HG03342 (cell line): Measurements from ENCODE around the gene SPATA2L.
"Not testable (repeated sequence)": the region's sequence is repeated elsewhere in the genome, so short reads cannot be mapped to it uniquely, and the experiment has no call there.

Experiments
- ATAC-seq: cut with Tn5 transposase; IDR thresholded peaks from one replicate; pipeline ENCODE4 v1.9.1; 2021; ENCODE audit warnings: mild to moderate bottlenecking, moderate library complexity; ENCODE audit not compliant: unreplicated experiment

SPATA2L gene

DNA sequence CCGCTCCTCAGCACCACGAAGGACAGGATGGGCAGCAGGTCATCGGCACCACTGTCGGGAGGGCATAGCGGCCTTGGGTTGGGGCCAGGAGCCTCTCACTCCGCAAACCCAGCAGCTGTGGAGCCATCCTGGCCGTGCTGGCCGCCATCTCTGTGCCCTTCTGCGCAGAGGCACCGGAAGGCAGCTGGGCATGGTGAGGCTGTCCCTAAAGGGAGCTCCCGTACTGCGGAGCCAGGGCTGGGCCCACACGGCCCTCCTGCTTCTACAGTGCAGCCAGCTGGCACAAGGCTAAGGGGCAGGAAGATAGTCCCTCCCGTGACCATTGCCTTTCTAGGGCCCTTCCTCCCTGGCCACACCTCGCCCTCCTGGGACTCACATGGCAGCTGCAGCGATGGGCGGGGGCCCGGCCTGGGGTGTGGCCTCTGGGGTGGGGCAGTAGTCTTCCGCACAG is 7.0 kb upstream of the SPATA2L start:
- no peak for ATAC-seq

GRCh38 chr16:89707695-89708094 is 6.2 kb upstream of the SPATA2L start:
- no peak for ATAC-seq

DNA sequence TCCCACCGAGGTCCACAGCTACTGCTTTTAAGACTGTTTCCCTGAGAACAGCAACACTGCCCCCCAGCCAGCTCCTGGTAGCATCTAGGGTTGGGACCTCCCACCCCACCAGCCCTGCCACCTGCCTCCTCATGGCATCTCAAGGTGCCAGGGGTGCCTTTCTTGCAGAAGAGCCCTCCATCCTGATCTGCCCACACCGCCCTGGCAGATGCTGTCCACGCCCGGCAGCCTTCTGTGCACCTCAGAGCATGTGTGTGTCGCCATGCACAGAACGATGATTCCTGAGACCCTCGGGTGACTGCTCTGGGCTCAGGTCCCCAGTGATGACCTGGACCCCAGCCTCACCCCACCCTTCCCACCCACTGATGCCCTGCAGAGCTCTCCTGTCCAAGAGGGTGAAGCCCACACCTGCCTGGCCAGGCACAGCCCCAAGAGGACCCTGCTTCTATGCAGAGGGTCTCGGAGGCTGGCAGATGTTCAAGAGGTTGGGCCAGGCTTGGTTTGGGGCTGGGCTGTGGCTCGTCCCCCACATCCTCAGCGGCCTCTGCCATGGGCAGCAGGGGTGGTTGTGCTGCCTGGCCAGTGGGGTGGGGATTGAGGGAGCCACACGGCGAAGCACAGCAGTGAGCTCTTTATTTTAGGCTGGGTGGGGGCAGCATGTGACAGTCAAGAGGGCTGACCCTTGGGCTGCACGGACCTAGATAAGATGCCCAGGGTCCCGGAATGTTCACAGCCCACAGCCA is 5.2 kb upstream of the SPATA2L start:
- no peak for ATAC-seq

GRCh38 chr16:89705006-89705405 is 3.5 kb upstream of the SPATA2L start:
- ATAC-seq: no peak

- no peak for ATAC-seq
Observed at GRCh38 chr16:89704281-89704680, 2.8 kb upstream of the SPATA2L start.

DNA sequence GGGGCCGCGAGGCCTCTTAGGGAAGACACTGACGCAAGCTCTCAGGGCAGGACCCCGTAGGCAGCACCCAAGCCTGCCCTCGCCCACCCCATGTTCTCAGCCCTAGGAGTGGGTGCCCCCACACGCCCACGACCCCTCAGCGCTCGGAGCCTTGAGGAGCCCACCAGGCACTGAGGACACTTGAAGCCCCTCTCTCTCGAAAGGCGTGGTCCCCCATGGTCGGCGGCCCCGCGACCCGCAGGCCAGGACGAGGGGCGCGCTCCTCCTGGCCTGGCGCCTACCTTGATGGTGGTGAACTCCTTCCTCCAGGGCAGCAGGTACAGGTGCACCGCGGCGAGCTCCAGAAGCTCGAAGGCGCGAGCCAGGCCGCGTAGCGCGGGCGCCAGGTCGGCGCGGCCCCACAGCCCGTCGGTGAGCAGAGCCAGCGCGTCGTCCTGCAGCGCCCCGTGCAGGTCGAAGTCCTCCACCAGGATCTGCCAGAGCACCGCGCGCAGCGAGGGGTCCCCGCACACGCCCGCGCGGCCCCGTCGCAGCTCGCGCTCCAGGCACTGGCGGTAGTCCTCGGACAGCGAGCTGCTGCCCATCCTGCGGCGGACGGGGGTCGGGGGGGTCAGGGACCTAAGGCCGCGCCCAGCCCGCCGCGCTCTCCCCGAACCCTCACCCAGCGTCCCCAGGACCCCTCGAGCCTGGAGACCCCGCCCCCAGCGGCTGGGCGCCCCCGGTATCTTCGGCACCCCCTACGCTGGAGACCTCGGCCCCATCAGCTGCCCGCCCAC is 668 bp downstream of the SPATA2L start:
- no peak for ATAC-seq

DNA sequence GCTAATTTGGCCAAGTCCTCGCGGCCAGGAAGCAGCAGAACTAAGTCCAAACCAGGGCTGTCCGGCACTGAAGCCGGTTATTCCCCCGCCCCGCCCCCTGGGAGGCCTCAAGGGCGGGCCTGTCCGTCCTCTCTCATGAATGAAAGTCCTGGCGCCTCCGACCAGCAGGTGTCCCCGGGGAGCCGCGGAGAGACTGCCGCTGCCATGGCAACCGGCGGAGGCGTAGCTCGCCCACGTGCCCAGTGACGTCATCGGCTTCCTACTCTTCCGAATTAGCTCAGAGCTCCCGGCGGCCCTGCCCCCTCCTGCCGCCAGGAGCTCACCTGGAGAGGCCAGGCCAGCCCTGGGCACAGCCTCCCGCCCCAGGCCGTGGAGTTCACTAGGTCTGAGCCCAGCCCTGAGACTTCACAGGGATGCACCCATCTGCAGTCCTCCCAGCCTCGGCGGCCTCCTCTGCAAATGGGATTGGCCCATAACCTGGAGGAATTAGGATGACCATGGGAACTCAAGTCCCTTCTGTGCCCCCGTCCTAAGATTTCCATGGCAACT is 1.3 kb downstream of the SPATA2L start:
- ATAC-seq: peak; percentile 44

GRCh38 chr16:89699629-89700099 is 1.8 kb downstream of the SPATA2L start:
- not testable (repeated sequence) for ATAC-seq

GRCh38 chr16:89698717-89699116 is 2.8 kb downstream of the SPATA2L start:
- ATAC-seq: not testable (repeated sequence)

GRCh38 chr16:89697616-89698331 is 3.7 kb downstream of the SPATA2L start:
- no peak for ATAC-seq

GRCh38 chr16:89697161-89697615 is 4.3 kb downstream of the SPATA2L start:
- ATAC-seq: no peak

DNA sequence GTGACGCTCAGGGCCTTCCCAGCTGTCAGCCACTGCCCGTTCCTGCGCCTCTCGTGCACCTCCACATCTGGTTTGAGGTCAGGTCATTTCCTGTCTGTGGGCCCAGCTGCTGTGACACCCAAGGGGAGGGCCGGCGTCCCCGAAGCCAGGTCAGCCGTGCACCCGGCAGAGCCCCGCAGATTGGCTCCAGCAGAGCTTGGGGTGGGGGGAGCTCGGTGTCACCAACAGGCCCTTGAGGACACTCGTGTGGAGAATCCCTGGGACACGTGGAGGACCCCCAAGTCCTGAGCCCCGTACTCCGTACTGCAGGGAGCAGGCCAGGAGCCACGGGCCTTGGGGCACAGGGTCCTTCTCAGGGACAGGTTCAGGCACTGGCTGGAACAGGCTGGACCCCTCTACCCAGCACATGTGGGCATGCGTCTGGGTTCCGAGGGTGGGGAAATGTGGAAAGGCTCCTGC is 4.8 kb downstream of the SPATA2L start:
- no peak for ATAC-seq

DNA sequence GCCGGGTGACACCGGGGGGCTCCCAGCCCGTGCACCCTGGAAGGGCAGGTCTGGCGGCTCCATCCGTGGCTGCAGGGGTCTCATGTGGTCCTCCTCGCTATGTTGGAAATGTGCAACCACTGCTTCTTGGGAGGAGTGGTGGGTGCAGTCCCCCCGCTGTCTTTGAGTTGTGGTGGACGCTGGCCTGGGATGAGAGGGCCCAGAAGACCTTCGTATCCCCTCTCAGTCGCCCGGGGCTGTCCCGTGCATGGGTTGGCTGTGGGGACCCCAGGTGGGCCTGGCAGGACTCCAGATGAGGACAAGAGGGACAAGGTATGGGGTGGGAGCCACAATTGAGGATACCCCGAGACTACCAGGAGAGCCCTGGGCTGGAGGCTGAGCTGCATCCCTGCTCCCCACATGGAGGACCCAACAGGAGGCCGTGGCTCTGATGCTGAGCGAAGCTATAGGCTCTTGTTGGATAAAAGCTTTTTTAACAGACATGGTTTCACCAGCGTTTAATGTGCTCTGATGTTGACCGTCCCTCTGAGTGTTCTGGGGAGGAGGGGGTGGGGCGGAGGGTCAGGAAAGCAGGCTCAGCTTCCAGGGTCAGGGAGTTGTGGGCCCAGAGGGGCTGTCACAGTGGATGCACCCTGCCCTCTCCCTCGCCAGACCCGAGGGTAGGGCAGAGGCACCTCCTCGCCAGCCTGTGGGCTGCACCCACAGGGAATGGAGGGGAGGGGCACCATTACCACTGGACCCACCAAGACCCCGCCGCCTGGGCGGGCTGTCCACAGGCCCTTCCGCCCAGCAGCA is 5.4 kb downstream of the SPATA2L start:
- no peak for ATAC-seq

DNA sequence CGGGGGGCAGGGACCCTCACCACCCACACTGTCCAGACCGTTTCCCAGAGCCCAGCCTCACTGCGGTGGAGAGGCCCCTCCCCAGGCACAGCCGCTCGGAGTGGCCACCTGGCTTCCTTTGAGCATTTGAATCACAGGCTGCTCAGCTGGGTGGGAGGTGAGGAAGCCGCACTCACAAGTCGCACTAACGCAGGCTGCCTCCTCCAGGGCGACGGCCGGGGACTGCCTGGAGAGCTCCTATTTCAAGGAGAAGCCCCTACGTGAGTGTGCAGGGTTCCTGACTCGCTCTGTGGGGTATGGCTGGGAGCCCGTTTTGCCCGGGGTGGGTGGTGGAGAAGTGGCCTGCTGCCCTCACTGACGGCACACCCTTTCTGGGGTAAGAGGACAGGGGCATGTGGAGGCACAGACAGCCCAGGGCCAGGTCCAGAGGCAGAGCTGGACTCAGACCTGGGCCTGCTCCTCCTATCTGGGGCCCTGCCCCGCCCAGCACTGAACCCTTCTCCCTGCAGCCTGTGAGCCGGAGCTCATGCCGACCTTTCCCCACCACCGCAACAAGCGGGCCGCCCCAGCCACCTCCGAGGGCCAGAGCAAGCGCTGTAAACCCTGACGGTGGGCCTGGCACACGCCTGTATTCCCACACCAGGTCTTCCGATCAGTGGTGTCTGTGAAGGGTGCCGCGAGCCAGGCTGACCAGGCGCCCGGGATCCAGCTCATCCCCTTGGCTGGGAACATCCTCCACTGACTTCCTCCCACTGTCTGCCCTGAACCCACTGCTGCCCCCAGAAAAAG is 6.2 kb downstream of the SPATA2L start:
- ATAC-seq: no peak

DNA sequence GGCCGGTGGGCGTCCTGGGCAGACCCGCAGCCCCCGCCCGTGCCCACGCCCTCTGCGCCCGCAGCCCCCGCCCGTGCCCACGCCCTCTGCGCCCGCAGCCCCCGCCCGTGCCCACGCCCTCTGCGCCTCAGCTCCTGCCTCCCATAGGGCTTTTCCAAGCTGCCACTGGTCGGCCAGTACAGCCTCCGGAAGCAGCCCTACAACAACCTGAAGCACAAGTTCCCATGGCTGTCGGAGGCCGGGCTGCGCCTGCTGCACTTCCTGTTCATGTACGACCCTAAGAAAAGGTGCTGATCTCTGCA is 6.8 kb downstream of the SPATA2L start:
- ATAC-seq: not testable (repeated sequence)

DNA sequence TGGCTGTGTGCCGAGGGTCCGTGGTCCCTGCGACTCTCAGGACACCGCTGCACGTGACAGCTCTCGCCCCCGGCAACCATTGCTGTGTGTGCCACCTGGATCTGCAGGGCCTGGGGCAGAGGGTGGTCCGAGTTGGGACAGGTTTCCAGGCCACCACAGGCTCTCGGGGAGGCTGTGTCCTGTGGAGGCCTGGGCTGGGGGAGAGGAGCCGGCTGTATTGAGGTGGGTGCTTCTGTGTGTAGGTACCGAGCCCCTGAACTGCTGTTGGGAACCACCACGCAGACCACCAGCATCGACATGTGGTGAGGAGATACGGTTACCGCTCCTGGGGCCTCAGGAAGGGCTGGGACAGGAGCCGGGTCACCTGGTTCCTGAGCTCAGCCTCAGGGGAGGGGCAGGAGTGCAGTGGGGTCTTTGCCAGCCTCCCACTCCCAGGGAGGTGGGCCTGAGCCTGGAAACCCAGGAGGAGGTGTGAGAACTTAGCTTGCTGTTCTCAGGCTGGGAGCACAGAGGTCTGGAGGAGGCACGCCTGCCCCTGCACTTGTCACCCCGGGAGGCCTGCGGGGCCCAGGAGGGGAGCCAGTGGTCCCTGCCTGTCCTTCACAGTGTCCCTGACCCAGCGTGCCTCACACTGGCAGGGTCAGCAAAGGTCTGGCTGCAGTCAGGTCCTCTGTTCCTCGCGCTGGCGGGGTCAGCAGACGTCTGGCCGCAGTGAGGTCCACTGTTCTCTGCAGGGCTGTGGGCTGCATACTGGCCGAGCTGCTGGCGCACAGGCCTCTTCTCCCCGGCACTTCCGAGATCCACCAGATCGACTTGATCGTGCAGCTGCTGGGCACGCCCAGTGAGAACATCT is 7.3 kb downstream of the SPATA2L start:
- ATAC-seq: no peak

GRCh38 chr16:89693289-89693731 is 8.2 kb downstream of the SPATA2L start:
- no peak for ATAC-seq

- ATAC-seq: no peak
Observed at GRCh38 chr16:89691986-89692569, 9.4 kb downstream of the SPATA2L start.
